GM23338 (cell line): ENCODE data around the gene RAN. TPM values are rescaled to one million over a fixed set of nuclear protein-coding genes. Genes with fewer than 3 reads are reported as not detected.
A peak's percentile ranks its signal among the peaks of the same experiment; 100 is the strongest.

Experiments
- ATAC-seq: fragments of 200-7000 bp; cut with Tn5 transposase; 3 replicates; pipeline ENCODE4 v1.9.1; 2020
- DNase-seq: peaks from one replicate; pipeline ENCODE4 v3.0.0-alpha.2; 2015; ENCODE audit warnings: low spot score
- H2AFZ ChIP-seq: fragments of 200-600 bp; sonication (generic); 2 replicates; pipeline ENCODE4 v1.8.0; 2016; ENCODE audit warnings: antibody characterized with exemption, mild to moderate bottlenecking, moderate library complexity
- H3F3A ChIP-seq: fragments of 200-600 bp; sonication (generic); replicated peaks from 2 replicates; pipeline ENCODE4 v1.8.0; 2017; ENCODE audit warnings: antibody characterized with exemption, mixed run types, low read depth
- H3K27ac ChIP-seq: fragments of 200-600 bp; sonication (generic); 2 replicates; pipeline ENCODE4 v1.6.1; 2016; ENCODE audit warnings: low read depth
- H3K27me3 ChIP-seq: fragments of 200-600 bp; sonication (generic); 2 replicates; pipeline ENCODE4 v1.8.0; 2016; ENCODE audit warnings: mild to moderate bottlenecking, mixed run types, moderate library complexity; ENCODE audit not compliant: insufficient read depth
- H3K36me3 ChIP-seq: fragments of 200-600 bp; sonication (generic); 2 replicates; pipeline ENCODE4 v1.8.0; 2016; ENCODE audit warnings: mild to moderate bottlenecking; ENCODE audit not compliant: insufficient read depth
- H3K4me1 ChIP-seq: fragments of 200-600 bp; sonication (generic); 2 replicates; pipeline ENCODE4 v1.8.0; 2016; ENCODE audit warnings: mild to moderate bottlenecking, moderate library complexity; ENCODE audit not compliant: insufficient read depth
- H3K4me2 ChIP-seq: fragments of 200-600 bp; sonication (generic); 2 replicates; pipeline ENCODE4 v1.7.1; 2017; ENCODE audit warnings: mixed run types
- H3K4me3 ChIP-seq: fragments of 200-600 bp; sonication (generic); 2 replicates; pipeline ENCODE4 v1.6.1; 2016; ENCODE audit warnings: mixed run types
- H3K79me2 ChIP-seq: fragments of 200-600 bp; sonication (generic); replicated peaks from 2 replicates; pipeline ENCODE4 v1.8.0; 2017; ENCODE audit warnings: mild to moderate bottlenecking; ENCODE audit not compliant: insufficient read depth
- H3K9me2 ChIP-seq: fragments of 200-600 bp; sonication (generic); 2 replicates; pipeline ENCODE4 v1.8.0; 2017; ENCODE audit not compliant: insufficient read depth
- H4K20me1 ChIP-seq: fragments of 200-600 bp; sonication (generic); replicated peaks from 2 replicates; pipeline ENCODE4 v1.8.0; 2017; ENCODE audit warnings: mild to moderate bottlenecking; ENCODE audit not compliant: insufficient read depth
- H3K27ac Mint-ChIP-seq: 2 replicates; pipeline ENCODE4 v1.8.0; 2020; ENCODE audit warnings: inconsistent platforms, mild to moderate bottlenecking, moderate library complexity, mixed read lengths
- H3K27me3 Mint-ChIP-seq: 3 replicates; pipeline ENCODE4 v1.8.0; 2022; ENCODE audit warnings: low read depth, mild to moderate bottlenecking, moderate library complexity, mixed read lengths, inconsistent platforms; ENCODE audit not compliant: insufficient read depth, poor library complexity
- H3K36me3 Mint-ChIP-seq: 3 replicates; pipeline ENCODE4 v1.8.0; 2021; ENCODE audit warnings: low read depth, mild to moderate bottlenecking, inconsistent platforms, moderate library complexity, mixed read lengths
- H3K4me1 Mint-ChIP-seq: 3 replicates; pipeline ENCODE4 v1.8.0; 2020; ENCODE audit warnings: mild to moderate bottlenecking, inconsistent platforms, mixed read lengths
- H3K4me3 Mint-ChIP-seq: 3 replicates; pipeline ENCODE4 v1.8.0; 2021; ENCODE audit warnings: moderate library complexity, mild to moderate bottlenecking, inconsistent platforms, mixed read lengths
- H3K9me3 Mint-ChIP-seq: 3 replicates; pipeline ENCODE4 v1.8.0; 2020; ENCODE audit warnings: moderate library complexity, mild to moderate bottlenecking, inconsistent platforms, mixed read lengths
- CREB1 ChIP-seq: fragments of 250-450 bp; sonication (Bioruptor Pico); IDR thresholded peaks from 2 replicates; pipeline ENCODE4 v1.5.0; 2020; ENCODE audit warnings: low read depth, mild to moderate bottlenecking, moderate library complexity
- CTCF ChIP-seq, 2 experiments: fragments of 200-600 bp in 1 of 2; sonication (generic) in 1 of 2; conservative IDR thresholded peaks; 2 replicates each; pipeline versions ENCODE4 v1.5.1 to v1.6.1; 2016 to 2017; ENCODE audit warnings: antibody characterized with exemption in 2 of 2, low read depth in 2 of 2, mild to moderate bottlenecking in 2 of 2, moderate library complexity in 1 of 2
- ETS1 ChIP-seq: IDR thresholded peaks from 2 replicates; pipeline ENCODE4 v1.6.1; 2016; ENCODE audit warnings: antibody characterized with exemption
- EZH2 ChIP-seq: fragments of 200-600 bp; sonication (generic); IDR thresholded peaks from one replicate; pipeline ENCODE4 v1.8.0; 2017; ENCODE audit warnings: antibody characterized with exemption, mild to moderate bottlenecking, low read depth; ENCODE audit not compliant: unreplicated experiment
- EZH2phosphoT487 ChIP-seq: fragments of 200-600 bp; sonication (generic); IDR thresholded peaks from one replicate; pipeline ENCODE4 v1.8.1; 2018; ENCODE audit warnings: antibody characterized with exemption; ENCODE audit not compliant: unreplicated experiment
- JUNB ChIP-seq: IDR thresholded peaks from one replicate; pipeline ENCODE4 v1.6.1; 2016; ENCODE audit warnings: antibody characterized with exemption; ENCODE audit not compliant: unreplicated experiment
- NANOG ChIP-seq: IDR thresholded peaks from 2 replicates; pipeline ENCODE4 v1.6.1; 2016; ENCODE audit warnings: antibody characterized with exemption, borderline replicate concordance
- POLR2AphosphoS5 ChIP-seq: IDR thresholded peaks from 2 replicates; pipeline ENCODE4 v1.6.1; 2016; ENCODE audit warnings: antibody characterized with exemption, low read depth
- REST ChIP-seq: IDR thresholded peaks from one replicate; pipeline ENCODE4 v1.6.1; 2018; ENCODE audit warnings: antibody characterized with exemption; ENCODE audit not compliant: unreplicated experiment
- STAT1 ChIP-seq: IDR thresholded peaks from one replicate; pipeline ENCODE4 v1.6.1; 2016; ENCODE audit warnings: antibody characterized with exemption; ENCODE audit not compliant: unreplicated experiment
- ZNF114 ChIP-seq: fragments of 250-450 bp; sonication (Bioruptor Pico); IDR thresholded peaks from 2 replicates; pipeline ENCODE4 v1.5.0; 2020; ENCODE audit warnings: mild to moderate bottlenecking, moderate library complexity
- ZNF331 ChIP-seq: fragments of 250-450 bp; sonication (Bioruptor Pico); IDR thresholded peaks from 2 replicates; pipeline ENCODE4 v1.5.0; 2020; ENCODE audit warnings: low read depth, mild to moderate bottlenecking, moderate library complexity
- ZNF462 ChIP-seq: fragments of 250-450 bp; sonication (Bioruptor Pico); IDR thresholded peaks from 2 replicates; pipeline ENCODE4 v1.5.0; 2020; ENCODE audit warnings: mild to moderate bottlenecking, moderate library complexity
- polyA plus RNA-seq: library from polyadenylated mRNA; unstranded; fragments of >200 nt; fragmentation: Nextera tagmentation; extraction: Ambion mirVana; gene quantifications from 2 replicates; pipeline ENCODE4 v1.2.1, GENCODE V29; 2016
- total RNA-seq: library from RNA; depleted of rRNA; stranded (reverse); fragments of >200 nt; shearing (Covaris generic); gene quantifications from 2 replicates; pipeline ENCODE4 v1.2.3, GENCODE V29; 2014

RAN gene
- total and polyA plus RNA-seq, 2 experiments from 2014 or later, result 976 to 2,289 TPM

- H4K20me1 ChIP-seq, result no peaks in the 10 kb centered on the region
- peak overlapping the region; percentile 32; the same call in 1 of the 2 replicates for H3K4me2 ChIP-seq
- H3K4me1 ChIP-seq, result peaks cover 35% of the 10 kb centered on the region
- peaks cover 48% of the 10 kb centered on the region for H3K79me2 ChIP-seq
- no peaks in the 10 kb centered on the region for H3K9me2 ChIP-seq
- ATAC-seq (no peak), DNase-seq (no peak)
- no peaks in the 10 kb centered on the region for H3K27me3 ChIP-seq
- peaks cover 7% of the 10 kb centered on the region; the same call in 1 of the 2 replicates for H3F3A ChIP-seq
- Mint-ChIP-seq H3K27ac (peak overlapping the region; percentile 64; the same call in 1 of the 2 replicates), H3K36me3 (peaks cover 7% of the 10 kb centered on the region), H3K4me3 (no peak overlapping the region; the same call in 2 of the 3 replicates), H3K27me3 (peaks cover 4% of the 10 kb centered on the region), H3K9me3 (peaks cover 4% of the 10 kb centered on the region; the same call in 1 of the 3 replicates), H3K4me1 (peaks cover 50% of the 10 kb centered on the region)
- H3K36me3 ChIP-seq, result no peaks in the 10 kb centered on the region
- no peak overlapping the region for H2AFZ ChIP-seq
- H3K27ac ChIP-seq, result no peak overlapping the region
- no peak for TF ChIP-seq CTCF (conservative IDR thresholded peaks at IDR 0.05; ENCODE audit: low read depth in 2 of 2)
- TF ChIP-seq STAT1, result no peak
- TF ChIP-seq ZNF462 (CRISPR knock-in tag), result no peak
- TF ChIP-seq NANOG, result no peak
- no peak for TF ChIP-seq REST
- no peak for TF ChIP-seq EZH2
- TF ChIP-seq ETS1, result no peak
- TF ChIP-seq CREB1 (CRISPR knock-in tag), result no peak
- no peak for TF ChIP-seq EZH2phosphoT487
- TF ChIP-seq POLR2AphosphoS5, result no peak
- TF ChIP-seq ZNF331, result no peak
- no peak for TF ChIP-seq ZNF114 (CRISPR knock-in tag)
- TF ChIP-seq JUNB, result no peak
- H3K4me3 ChIP-seq, result no peak overlapping the region
Measured at GRCh38 chr12:130830246-130830551, 41.7 kb upstream of the RAN start.
